IMR-90 (cell line): ENCODE results near the gene NPTX1.

Experiments used
- CEBPB ChIP-seq: IDR thresholded peaks from 2 replicates; pipeline ENCODE4 v1.6.1; 2012; ENCODE audit warnings: low read depth, low read length, improper control_type of control experiment
- CHD1 ChIP-seq: IDR thresholded peaks from 2 replicates; pipeline ENCODE4 v1.6.1; 2012; ENCODE audit warnings: low read depth, low read length, improper control_type of control experiment
- CTCF ChIP-seq: conservative IDR thresholded peaks from 2 replicates; pipeline ENCODE4 v1.5.1; 2012; ENCODE audit warnings: mild to moderate bottlenecking, low read depth, low read length, improper control_type of control experiment
- POLR2A ChIP-seq: IDR thresholded peaks from 2 replicates; pipeline ENCODE4 v1.6.1; 2012; ENCODE audit warnings: mild to moderate bottlenecking, low read depth, low read length
- SMC3 ChIP-seq: fragments of 150-350 bp; IDR thresholded peaks from 2 replicates; pipeline ENCODE4 v1.6.1; 2016; ENCODE audit warnings: low read depth, mild to moderate bottlenecking, antibody characterized with exemption, low read length, moderate library complexity
- USF2 ChIP-seq: fragments of 150-350 bp; IDR thresholded peaks from 2 replicates; pipeline ENCODE4 v1.6.1; 2017; ENCODE audit warnings: mild to moderate bottlenecking, antibody characterized with exemption, low read length, low read depth

GRCh38 chr17:80523956-80524712 is 47.7 kb upstream of the NPTX1 start:
- TF ChIP-seq POLR2A (no peak), USF2 (no peak), CTCF (no peak), SMC3 (no peak), CHD1 (no peak), CEBPB (no peak)
